GM20000 (cell line): Measurements from ENCODE around the gene BEND7.

Source experiments
- DNase-seq: peaks from one replicate; pipeline ENCODE4 v3.0.0; 2012; ENCODE audit warnings: low spot score
- TF ChIP-seq, protein P1 (sequence below): IDR thresholded peaks from 2 replicates; pipeline ENCODE4 v1.5.1; 2012; ENCODE audit warnings: mild to moderate bottlenecking, control low read depth; ENCODE audit errors: extremely low read depth, missing control alignments

Gene BEND7

GRCh38 chr10:13395540-13395939, 133.3 kb downstream of the BEND7 start:
- no peak for DNase-seq
- TF ChIP-seq, protein P1, sequence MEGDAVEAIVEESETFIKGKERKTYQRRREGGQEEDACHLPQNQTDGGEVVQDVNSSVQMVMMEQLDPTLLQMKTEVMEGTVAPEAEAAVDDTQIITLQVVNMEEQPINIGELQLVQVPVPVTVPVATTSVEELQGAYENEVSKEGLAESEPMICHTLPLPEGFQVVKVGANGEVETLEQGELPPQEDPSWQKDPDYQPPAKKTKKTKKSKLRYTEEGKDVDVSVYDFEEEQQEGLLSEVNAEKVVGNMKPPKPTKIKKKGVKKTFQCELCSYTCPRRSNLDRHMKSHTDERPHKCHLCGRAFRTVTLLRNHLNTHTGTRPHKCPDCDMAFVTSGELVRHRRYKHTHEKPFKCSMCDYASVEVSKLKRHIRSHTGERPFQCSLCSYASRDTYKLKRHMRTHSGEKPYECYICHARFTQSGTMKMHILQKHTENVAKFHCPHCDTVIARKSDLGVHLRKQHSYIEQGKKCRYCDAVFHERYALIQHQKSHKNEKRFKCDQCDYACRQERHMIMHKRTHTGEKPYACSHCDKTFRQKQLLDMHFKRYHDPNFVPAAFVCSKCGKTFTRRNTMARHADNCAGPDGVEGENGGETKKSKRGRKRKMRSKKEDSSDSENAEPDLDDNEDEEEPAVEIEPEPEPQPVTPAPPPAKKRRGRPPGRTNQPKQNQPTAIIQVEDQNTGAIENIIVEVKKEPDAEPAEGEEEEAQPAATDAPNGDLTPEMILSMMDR = no peak

DNA sequence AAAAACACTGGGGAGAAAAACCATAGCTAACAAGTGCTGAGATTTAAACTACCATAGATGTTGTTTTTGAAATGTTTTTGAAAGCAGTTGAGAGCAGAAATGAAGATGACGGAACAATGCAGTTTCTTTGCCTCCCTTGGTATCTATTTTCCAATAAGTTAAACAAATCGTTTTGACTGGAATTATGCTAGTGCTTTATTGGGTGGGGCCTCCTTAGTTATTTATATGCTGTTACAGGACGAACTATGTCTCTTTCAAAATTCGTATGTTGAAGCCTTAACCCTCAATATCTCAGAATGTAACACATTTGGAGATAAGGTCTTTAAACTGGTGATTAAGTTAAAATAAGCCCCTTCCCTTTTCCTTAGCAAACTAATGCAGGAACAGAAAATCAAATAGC, 135.2 kb downstream of the BEND7 start:
- TF ChIP-seq, protein P1 = no peak
- DNase-seq = no peak

- DNase-seq = no peak
- TF ChIP-seq, protein P1 = no peak
These were observed 136.1 kb downstream of the BEND7 start for GRCh38 chr10:13392701-13393100.
